Fibroblast of gingiva (primary cell): Measurements from ENCODE around the gene IGF2R.
"Not testable (repeated sequence)": the region's sequence is repeated elsewhere in the genome, so short reads cannot be mapped to it uniquely, and the experiment has no call there.

ENCODE experiments used
- DNase-seq: peaks from one replicate; pipeline ENCODE4 v3.0.0-alpha.2; 2011; ENCODE audit warnings: low read depth

IGF2R gene

GRCh38 chr6:160077526-160077925, 108.6 kb downstream of the IGF2R start:
- peak; percentile 25 for DNase-seq

- DNase-seq: no peak
These were observed 110.2 kb downstream of the IGF2R start for GRCh38 chr6:160078883-160079685.

GRCh38 chr6:160079686-160080043, 110.8 kb downstream of the IGF2R start:
- DNase-seq: no peak

- DNase-seq: no peak
These were observed 111.2 kb downstream of the IGF2R start for GRCh38 chr6:160080097-160080496.

GRCh38 chr6:160081398-160081797, 112.5 kb downstream of the IGF2R start:
- DNase-seq: no peak

GRCh38 chr6:160082627-160083026, 113.7 kb downstream of the IGF2R start:
- DNase-seq: no peak

- DNase-seq: no peak
These were observed 115.4 kb downstream of the IGF2R start for GRCh38 chr6:160084198-160084776.

GRCh38 chr6:160085226-160085625, 116.3 kb downstream of the IGF2R start:
- no peak for DNase-seq

GRCh38 chr6:160085713-160086505, 117.0 kb downstream of the IGF2R start:
- no peak for DNase-seq

- no peak for DNase-seq
These were observed 117.9 kb downstream of the IGF2R start for GRCh38 chr6:160086754-160087153.

- peak; percentile 84 for DNase-seq
These were observed 119.3 kb downstream of the IGF2R start for GRCh38 chr6:160088069-160088783.

GRCh38 chr6:160088784-160089533, 120.1 kb downstream of the IGF2R start:
- DNase-seq: no peak

- no peak for DNase-seq
These were observed 120.6 kb downstream of the IGF2R start for GRCh38 chr6:160089534-160089897.

GRCh38 chr6:160090442-160091239, 121.8 kb downstream of the IGF2R start:
- not testable (repeated sequence) for DNase-seq

GRCh38 chr6:160092176-160092575, 123.3 kb downstream of the IGF2R start:
- not testable (repeated sequence) for DNase-seq

GRCh38 chr6:160092602-160093001, 123.7 kb downstream of the IGF2R start:
- no peak for DNase-seq

GRCh38 chr6:160093061-160093460, 124.2 kb downstream of the IGF2R start:
- no peak for DNase-seq

GRCh38 chr6:160093946-160094345, 125.1 kb downstream of the IGF2R start:
- DNase-seq: no peak

- no peak for DNase-seq
These were observed 126.4 kb downstream of the IGF2R start for GRCh38 chr6:160095146-160095845.
